CD14-positive monocyte (primary cell): ENCODE data around the gene CLSTN3. TPM values are rescaled to one million over a fixed set of nuclear protein-coding genes. Genes with fewer than 3 reads are reported as not detected.
A peak's percentile ranks its signal among the peaks of the same experiment; 100 is the strongest.

ENCODE experiments used
- DNase-seq, 3 donors: peaks; one replicate each; pipeline ENCODE4 v3.0.0-alpha.2; 2011 to 2022
- H2AFZ ChIP-seq: 2 replicates; pipeline ENCODE4 v1.6.0; 2012; ENCODE audit warnings: mild to moderate bottlenecking, low read depth, low read length, inconsistent platforms; ENCODE audit not compliant: insufficient read depth, poor library complexity, severe bottlenecking
- H3K27ac ChIP-seq, 2 donors: 1 replicate in 1 of 2; 2 replicates in 1 of 2; pipeline ENCODE4 v1.5.1; 2012 to 2013; ENCODE audit warnings: low read length in 2 of 2, control low read depth in 1 of 2, inconsistent platforms in 1 of 2, low read depth in 1 of 2, mild to moderate bottlenecking in 1 of 2
- H3K27me3 ChIP-seq, 2 donors: one replicate each; pipeline versions ENCODE4 v1.6.0 to v1.6.1; 2011 to 2013; ENCODE audit warnings: low read length in 2 of 2; ENCODE audit not compliant: control insufficient read depth in 2 of 2, insufficient read depth in 2 of 2
- H3K36me3 ChIP-seq, 2 donors: replicated peaks in 1 of 2; 1 replicate in 1 of 2; 2 replicates in 1 of 2; pipeline versions ENCODE4 v1.5.1 to v1.6.1; 2012 to 2013; ENCODE audit warnings: low read length in 2 of 2, control low read depth in 1 of 2, inconsistent platforms in 1 of 2, mild to moderate bottlenecking in 1 of 2; ENCODE audit not compliant: insufficient read depth in 2 of 2, control insufficient read depth in 1 of 2
- H3K4me1 ChIP-seq, 2 donors: 1 replicate in 1 of 2; 2 replicates in 1 of 2; pipeline versions ENCODE4 v1.5.1 to v1.6.1; 2012 to 2013; ENCODE audit warnings: low read length in 2 of 2, control low read depth in 1 of 2, inconsistent platforms in 1 of 2, mild to moderate bottlenecking in 1 of 2, moderate library complexity in 1 of 2; ENCODE audit not compliant: insufficient read depth in 2 of 2, control insufficient read depth in 1 of 2
- H3K4me2 ChIP-seq: replicated peaks from 2 replicates; pipeline ENCODE3; 2012; ENCODE audit warnings: low read length, moderate library complexity, mild to moderate bottlenecking; ENCODE audit not compliant: poor library complexity, severe bottlenecking; ENCODE audit errors: extremely low read depth
- H3K4me3 ChIP-seq, 3 experiments: fragments of 200-600 bp in 1 of 3; sonication (generic) in 1 of 3; replicated peaks in 1 of 3; 1 replicate in 2 of 3; 2 replicates in 1 of 3; pipeline ENCODE4 v1.5.1; 2011 to 2013; ENCODE audit warnings: low read length in 3 of 3, mild to moderate bottlenecking in 3 of 3, control low read depth in 2 of 3, low read depth in 2 of 3, inconsistent platforms in 1 of 3, moderate library complexity in 1 of 3
- H3K79me2 ChIP-seq: 2 replicates; pipeline ENCODE4 v1.6.0; 2012; ENCODE audit warnings: mild to moderate bottlenecking, control low read depth, inconsistent platforms, low read length, moderate library complexity; ENCODE audit not compliant: insufficient read depth
- H3K9ac ChIP-seq: 2 replicates; pipeline ENCODE4 v1.6.0; 2017; ENCODE audit warnings: low read length, mild to moderate bottlenecking; ENCODE audit not compliant: insufficient read depth, poor library complexity, severe bottlenecking
- H3K9me3 ChIP-seq, 2 donors: replicated peaks in 1 of 2; 1 replicate in 1 of 2; 2 replicates in 1 of 2; pipeline versions ENCODE4 v1.5.1 to v1.6.1; 2012 to 2013; ENCODE audit warnings: low read length in 2 of 2, control low read depth in 1 of 2; ENCODE audit not compliant: control insufficient read depth in 1 of 2, insufficient read depth in 1 of 2
- H4K20me1 ChIP-seq: 2 replicates; pipeline ENCODE4 v1.6.0; 2012; ENCODE audit warnings: mild to moderate bottlenecking, low read length, control low read depth, moderate library complexity; ENCODE audit not compliant: insufficient read depth
- H3K27ac Mint-ChIP-seq, 7 donors: one replicate each; pipeline ENCODE4 v1.8.0; 2020; ENCODE audit warnings: mild to moderate bottlenecking in 7 of 7, mixed read lengths in 7 of 7, moderate library complexity in 6 of 7, inconsistent platforms in 2 of 7
- H3K27me3 Mint-ChIP-seq, 3 donors: one replicate each; pipeline ENCODE4 v1.8.0; 2021 to 2022; ENCODE audit warnings: low read depth in 3 of 3, mild to moderate bottlenecking in 3 of 3, mixed read lengths in 3 of 3, moderate library complexity in 3 of 3, inconsistent platforms in 1 of 3
- H3K36me3 Mint-ChIP-seq, 2 donors: one replicate each; pipeline ENCODE4 v1.8.0; 2020; ENCODE audit warnings: mixed read lengths in 2 of 2, inconsistent platforms in 1 of 2, mild to moderate bottlenecking in 1 of 2
- H3K4me1 Mint-ChIP-seq: one replicate; pipeline ENCODE4 v1.8.0; 2020; ENCODE audit warnings: mild to moderate bottlenecking, mixed read lengths
- H3K4me3 Mint-ChIP-seq, 2 donors: one replicate each; pipeline ENCODE4 v1.8.0; 2020; ENCODE audit warnings: mild to moderate bottlenecking in 2 of 2, mixed read lengths in 2 of 2, moderate library complexity in 1 of 2
- H3K9me3 Mint-ChIP-seq, 7 donors: one replicate each; pipeline ENCODE4 v1.8.0; 2020 to 2022; ENCODE audit warnings: mixed read lengths in 7 of 7, mild to moderate bottlenecking in 6 of 7, moderate library complexity in 6 of 7, inconsistent platforms in 2 of 7
- CTCF ChIP-seq: fragments of 200-600 bp; IDR thresholded peaks from one replicate; pipeline ENCODE4 v1.8.0; 2022; ENCODE audit warnings: antibody characterized with exemption, mild to moderate bottlenecking
- WGBS: methylation state at CpG from one replicate; pipeline ENCODE4 v1.1.5; 2013; ENCODE audit warnings: missing lambda C conversion rate; ENCODE audit not compliant: insufficient coverage; 5-methylcytosine and 5-hydroxymethylcytosine counted together
- intact Hi-C, 2 donors: fragments of 100-400 bp; cut with micrococcal nuclease; formaldehyde crosslinking; loops; one replicate each; pipeline versions ENCODE4 v1.15.0 to v1.15.1; 2023
- polyA plus RNA-seq, 3 donors: library from polyadenylated mRNA; depleted of rRNA in 1 of 3; unstranded in 2 of 3; stranded (reverse) in 1 of 3; fragments of 300-500 nt in 2 of 3; fragments of >200 nt in 1 of 3; fragmentation: Illumina TruSeq in 2 of 3; gene quantifications; 1 replicate in 2 of 3; 2 replicates in 1 of 3; pipeline ENCODE4 v1.2.3, GENCODE V29; 2012 to 2021

Gene CLSTN3
- polyA plus RNA-seq, 3 donors, result 13.7 TPM; not detected in 2

GRCh38 chr12:7188562-7189397 is 58.6 kb downstream of the CLSTN3 start:
- H3K27me3 Mint-ChIP-seq, result peaks cover 0 to 2% (median 2%) of the 10 kb centered on the region in 3 donors
- peak; percentile 72 for TF ChIP-seq CTCF
- Histone ChIP-seq H2AFZ (peak overlapping the region; percentile 99), H3K36me3 (peaks cover 0 to 20% of the 10 kb centered on the region in 2 donors), H3K4me3 (peak overlapping the region; percentile 55 to 97 (median 93)), H3K27me3 (no peaks in the 10 kb centered on the region), H3K79me2 (no peaks in the 10 kb centered on the region), H3K9me3 (no peaks in the 10 kb centered on the region), H3K4me2 (peak overlapping the region; percentile 98), H4K20me1 (no peaks in the 10 kb centered on the region), H3K9ac (peak overlapping the region; percentile 79), H3K4me1 (peaks cover 15 to 28% of the 10 kb centered on the region in 2 donors), H3K27ac (peak overlapping the region; percentile 58 to 95)
- DNase-seq, result peak; percentile 30 to 61 (median 51)
- H3K9me3 Mint-ChIP-seq, result no peaks in the 10 kb centered on the region
- H3K4me1 Mint-ChIP-seq, result peaks cover 23% of the 10 kb centered on the region
- intact Hi-C loops, result no loop called here
- peaks cover 14 to 20% of the 10 kb centered on the region in 2 donors for H3K36me3 Mint-ChIP-seq
- 2% methylated on average over 15 of the region's 21 CpGs for WGBS
- H3K4me3 Mint-ChIP-seq, result peak overlapping the region; percentile 88 to 97
- H3K27ac Mint-ChIP-seq, result peak overlapping the region; percentile 89 to 97 (median 95)

GRCh38 chr12:7189398-7190267 is 59.5 kb downstream of the CLSTN3 start, which contains the start of gene PEX5:
Gene PEX5 (plus strand): TSS chr12:7189686. CDS start chr12:7190378, 692 bp downstream.
- no peaks in the 10 kb centered on the region for H3K9me3 Mint-ChIP-seq
- Histone ChIP-seq H3K9ac (peak within 1 kb of the TSS; percentile 79), H3K27me3 (no peaks in the 10 kb centered on the region), H4K20me1 (no peaks in the 10 kb centered on the region), H3K4me1 (peaks cover 15 to 28% of the 10 kb centered on the region in 2 donors), H3K4me3 (peak within 1 kb of the TSS; percentile 55 to 97 (median 93)), H3K4me2 (peak within 1 kb of the TSS; percentile 98), H3K9me3 (no peaks in the 10 kb centered on the region), H3K79me2 (no peaks in the 10 kb centered on the region), H3K27ac (peak within 1 kb of the TSS; percentile 58 to 95), H3K36me3 (peaks cover 0 to 24% of the 10 kb centered on the region in 2 donors), H2AFZ (peak within 1 kb of the TSS; percentile 99)
- WGBS, result under 1% methylated on average over 43 of the region's 68 CpGs
- DNase-seq, result peak; percentile 72 to 84 (median 73)
- H3K4me1 Mint-ChIP-seq, result peaks cover 23% of the 10 kb centered on the region
- TF ChIP-seq CTCF, result no peak
- H3K27ac Mint-ChIP-seq, result peak within 1 kb of the TSS; percentile 89 to 97 (median 95)
- peaks cover 0 to 2% (median 1%) of the 10 kb centered on the region in 3 donors for H3K27me3 Mint-ChIP-seq
- intact Hi-C loops, result no loop called here
- peak within 1 kb of the TSS; percentile 88 to 97 for H3K4me3 Mint-ChIP-seq
- H3K36me3 Mint-ChIP-seq, result peaks cover 18 to 25% of the 10 kb centered on the region in 2 donors
